ENCODE results near the gene ACOX1.
"Not testable (repeated sequence)": the region's sequence is repeated elsewhere in the genome, so short reads cannot be mapped to it uniquely, and the experiment has no call there.

The ACOX1 gene

GRCh38 chr17:75976175-75976848, 2.7 kb downstream of the ACOX1 start:
- Histone ChIP-seq H3F3A (ENCODE audit: low read depth) (no peaks in the 10 kb centered on the region; the same call in 1 of the 2 replicates), H4K20me1 (ENCODE audit: insufficient read depth, low read length, poor library complexity, severe bottlenecking) (peaks cover 6% of the 10 kb centered on the region), H3K9me3 (ENCODE audit: insufficient read depth, low read depth, low read length) (no peaks in the 10 kb centered on the region), H3K79me2 (ENCODE audit: insufficient read depth, low read length) (peaks cover 53% of the 10 kb centered on the region), H3K4me2 (ENCODE audit: low read depth, low read length, poor library complexity, severe bottlenecking) (peak overlapping the region; percentile 56), H3K9ac (ENCODE audit: low read depth, low read length, poor library complexity, severe bottlenecking) (peak overlapping the region; percentile 39), H3K9me2 (replicated peaks; ENCODE audit: low read depth, low read length) (no peaks in the 10 kb centered on the region), H3K4me3 (ENCODE audit: low read length, poor library complexity, severe bottlenecking) (peak overlapping the region; percentile 48), H3K36me3 (ENCODE audit: insufficient read depth, low read length) (no peaks in the 10 kb centered on the region), H3K4me1 (ENCODE audit: insufficient read depth, low read length, poor library complexity, severe bottlenecking) (peaks cover 46% of the 10 kb centered on the region), H3K27me3 (ENCODE audit: insufficient read depth, low read length, poor library complexity, severe bottlenecking) (no peaks in the 10 kb centered on the region), H2AFZ (ENCODE audit: low read length) (no peak overlapping the region)
- TF ChIP-seq CTCF (conservative IDR thresholded peaks at IDR 0.05; ENCODE audit: low read length), result no peak
- TF ChIP-seq EZH2phosphoT487 (IDR thresholded peaks at IDR 0.05; ENCODE audit: borderline replicate concordance), result no peak

DNA sequence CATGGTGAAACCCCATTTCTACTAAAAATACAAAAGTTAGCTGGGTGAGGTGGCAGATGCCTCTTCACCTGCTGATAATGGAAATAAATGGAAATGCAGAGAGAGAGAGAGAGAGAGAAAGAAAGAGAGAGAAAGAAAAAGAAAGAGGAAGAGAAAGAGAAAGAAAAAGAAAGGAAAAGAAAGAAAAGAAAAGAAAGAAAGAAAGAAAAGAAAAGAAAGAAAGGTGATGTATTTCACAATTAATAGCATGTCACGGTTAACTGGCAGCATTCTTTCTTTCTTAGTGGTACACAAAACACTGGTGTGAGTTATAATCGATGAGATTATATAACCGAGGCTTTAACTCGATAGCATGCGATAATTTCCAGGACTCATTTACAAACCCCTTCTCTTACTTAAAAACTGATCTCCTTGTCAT, 3.2 kb downstream of the ACOX1 start:
- Histone ChIP-seq H3K4me2 (ENCODE audit: low read depth, low read length, poor library complexity, severe bottlenecking) (peak overlapping the region; percentile 56), H3K9me3 (ENCODE audit: insufficient read depth, low read depth, low read length) (no peaks in the 10 kb centered on the region), H3K4me3 (ENCODE audit: low read length, poor library complexity, severe bottlenecking) (peak overlapping the region; percentile 48), H4K20me1 (ENCODE audit: insufficient read depth, low read length, poor library complexity, severe bottlenecking) (peaks cover 6% of the 10 kb centered on the region), H3K27me3 (ENCODE audit: insufficient read depth, low read length, poor library complexity, severe bottlenecking) (no peaks in the 10 kb centered on the region), H2AFZ (ENCODE audit: low read length) (no peak overlapping the region), H3K4me1 (ENCODE audit: insufficient read depth, low read length, poor library complexity, severe bottlenecking) (peaks cover 40% of the 10 kb centered on the region), H3F3A (ENCODE audit: low read depth) (no peaks in the 10 kb centered on the region; the same call in 1 of the 2 replicates), H3K9me2 (replicated peaks; ENCODE audit: low read depth, low read length) (no peaks in the 10 kb centered on the region), H3K9ac (ENCODE audit: low read depth, low read length, poor library complexity, severe bottlenecking) (peak overlapping the region; percentile 39), H3K79me2 (ENCODE audit: insufficient read depth, low read length) (peaks cover 48% of the 10 kb centered on the region), H3K36me3 (ENCODE audit: insufficient read depth, low read length) (no peaks in the 10 kb centered on the region)
- TF ChIP-seq EZH2phosphoT487 (IDR thresholded peaks at IDR 0.05; ENCODE audit: borderline replicate concordance) (no peak), CTCF (conservative IDR thresholded peaks at IDR 0.05; ENCODE audit: low read length) (no peak)

DNA sequence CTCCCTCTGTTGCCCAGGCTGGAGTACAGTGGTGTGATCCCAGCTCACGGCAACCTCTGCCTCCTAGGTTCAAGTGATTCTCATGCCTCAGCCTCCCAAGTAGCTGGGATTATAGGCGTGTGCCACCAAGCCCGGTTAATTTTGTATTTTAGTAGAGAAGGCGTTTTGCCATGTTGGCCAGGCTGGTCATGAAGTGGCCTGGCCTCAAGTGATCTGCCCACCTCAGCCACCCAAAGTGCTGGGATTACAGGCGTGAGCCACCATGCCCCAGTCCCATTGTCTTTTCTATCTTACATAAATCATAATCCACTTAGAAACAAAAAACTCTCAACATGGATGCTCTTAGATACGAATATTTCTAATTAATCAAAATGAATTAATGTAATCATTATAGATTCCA, 3.8 kb downstream of the ACOX1 start:
- not testable (repeated sequence) for H3K9me3 ChIP-seq (ENCODE audit: insufficient read depth, low read depth, low read length)
- Histone ChIP-seq H3K79me2 (ENCODE audit: insufficient read depth, low read length) (peaks cover 42% of the 10 kb centered on the region), H3K4me2 (ENCODE audit: low read depth, low read length, poor library complexity, severe bottlenecking) (peak overlapping the region; percentile 56)

GRCh38 chr17:75970626-75971025, 8.3 kb downstream of the ACOX1 start:
- H4K20me1 ChIP-seq (ENCODE audit: insufficient read depth, low read length, poor library complexity, severe bottlenecking), result no peaks in the 10 kb centered on the region
- H3K27me3 ChIP-seq (ENCODE audit: insufficient read depth, low read length, poor library complexity, severe bottlenecking), result no peaks in the 10 kb centered on the region
- no peak overlapping the region for H3K4me2 ChIP-seq (ENCODE audit: low read depth, low read length, poor library complexity, severe bottlenecking)
- TF ChIP-seq EZH2phosphoT487 (IDR thresholded peaks at IDR 0.05; ENCODE audit: borderline replicate concordance), result no peak
- no peak for TF ChIP-seq CTCF (conservative IDR thresholded peaks at IDR 0.05; ENCODE audit: low read length)
- peaks cover 7% of the 10 kb centered on the region; the same call in 1 of the 2 replicates for H3K79me2 ChIP-seq (ENCODE audit: insufficient read depth, low read length)
- H2AFZ ChIP-seq (ENCODE audit: low read length), result no peak overlapping the region
- H3K9ac ChIP-seq (ENCODE audit: low read depth, low read length, poor library complexity, severe bottlenecking), result no peak overlapping the region
- no peaks in the 10 kb centered on the region for H3K9me3 ChIP-seq (ENCODE audit: insufficient read depth, low read depth, low read length)
- H3K4me1 ChIP-seq (ENCODE audit: insufficient read depth, low read length, poor library complexity, severe bottlenecking), result peaks cover 15% of the 10 kb centered on the region
- no peak overlapping the region for H3K4me3 ChIP-seq (ENCODE audit: low read length, poor library complexity, severe bottlenecking)
- H3K36me3 ChIP-seq (ENCODE audit: insufficient read depth, low read length), result no peaks in the 10 kb centered on the region
- no peaks in the 10 kb centered on the region; the same call in 1 of the 2 replicates for H3F3A ChIP-seq (ENCODE audit: low read depth)
- H3K9me2 ChIP-seq (replicated peaks; ENCODE audit: low read depth, low read length), result no peaks in the 10 kb centered on the region

More for the DNA sequence above, 3.8 kb downstream of the ACOX1 start:
- H3K27me3 ChIP-seq (ENCODE audit: insufficient read depth, low read length, poor library complexity, severe bottlenecking); H3K36me3 ChIP-seq (ENCODE audit: insufficient read depth, low read length); H4K20me1 ChIP-seq (ENCODE audit: insufficient read depth, low read length, poor library complexity, severe bottlenecking); H3K9me2 ChIP-seq (replicated peaks; ENCODE audit: low read depth, low read length); H3F3A ChIP-seq (ENCODE audit: low read depth); H3K4me3 ChIP-seq (ENCODE audit: low read length, poor library complexity, severe bottlenecking); H2AFZ ChIP-seq (ENCODE audit: low read length): not testable (repeated sequence)
- peaks cover 37% of the 10 kb centered on the region for H3K4me1 ChIP-seq (ENCODE audit: insufficient read depth, low read length, poor library complexity, severe bottlenecking)
- H3K9ac ChIP-seq (ENCODE audit: low read depth, low read length, poor library complexity, severe bottlenecking), result peak overlapping the region; percentile 39
